HepG2 (cell line): Measurements from ENCODE around the gene FOXK2. TPM values are rescaled to one million over a fixed set of nuclear protein-coding genes. Genes with fewer than 3 reads are reported as not detected.

Experiments
- ASH2L ChIP-seq: fragments of 300-600, 200-600 bp; sonication (generic); IDR thresholded peaks from 2 replicates; pipeline ENCODE4 v1.7.0; 2017; ENCODE audit warnings: low read depth, mild to moderate bottlenecking, moderate library complexity, mixed read lengths, low read length; ENCODE audit not compliant: insufficient read length
- EED ChIP-seq: sonication (generic); formaldehyde crosslinking; IDR thresholded peaks from 2 replicates; pipeline ENCODE4 v1.5.0; 2020; ENCODE audit warnings: mild to moderate bottlenecking, missing genetic modification reagents
- FOXP4 ChIP-seq: sonication (generic); formaldehyde crosslinking; IDR thresholded peaks from 2 replicates; pipeline ENCODE4 v1.4.0; 2020; ENCODE audit warnings: missing genetic modification reagents
- GLI4 ChIP-seq: sonication (generic); formaldehyde crosslinking; IDR thresholded peaks from 2 replicates; pipeline ENCODE4 v1.5.1; 2020; ENCODE audit warnings: missing genetic modification reagents, mild to moderate bottlenecking, moderate library complexity, borderline replicate concordance
- JDP2 ChIP-seq: sonication (generic); formaldehyde crosslinking; IDR thresholded peaks from 2 replicates; pipeline ENCODE4 v1.8.1; 2022; ENCODE audit warnings: missing genetic modification reagents, borderline replicate concordance
- LCORL ChIP-seq, 2 experiments: fragments of 450-650 bp in 1 of 2; sonication (generic) in 1 of 2; formaldehyde crosslinking in 1 of 2; IDR thresholded peaks; 2 replicates each; pipeline versions ENCODE4 v1.5.0 to v1.6.1; 2017 to 2020; ENCODE audit warnings: antibody characterized with exemption in 1 of 2, missing genetic modification reagents in 1 of 2
- MIER2 ChIP-seq: IDR thresholded peaks from 2 replicates; pipeline ENCODE4 v1.6.1; 2016; ENCODE audit warnings: missing biosample characterization, missing genetic modification reagents
- PBX3 ChIP-seq: sonication (generic); formaldehyde crosslinking; IDR thresholded peaks from 2 replicates; pipeline ENCODE4 v1.8.1; 2023; ENCODE audit warnings: missing genetic modification reagents, inconsistent platforms, borderline replicate concordance
- PHF8 ChIP-seq: sonication (generic); formaldehyde crosslinking; IDR thresholded peaks from 2 replicates; pipeline ENCODE4 v1.5.0; 2020; ENCODE audit warnings: missing genetic modification reagents
- PITX1 ChIP-seq: sonication (generic); formaldehyde crosslinking; IDR thresholded peaks from 2 replicates; pipeline ENCODE4 v1.5.1; 2020; ENCODE audit warnings: mild to moderate bottlenecking, missing genetic modification reagents
- REL ChIP-seq: sonication (generic); formaldehyde crosslinking; conservative IDR thresholded peaks from 2 replicates; pipeline ENCODE4 v1.8.0; 2022; ENCODE audit warnings: mild to moderate bottlenecking, missing genetic modification reagents, moderate library complexity
- RFXAP ChIP-seq: sonication (generic); formaldehyde crosslinking; IDR thresholded peaks from 2 replicates; pipeline ENCODE4 v1.4.0; 2020; ENCODE audit warnings: missing genetic modification reagents, borderline replicate concordance
- SIN3A ChIP-seq: IDR thresholded peaks from 2 replicates; pipeline ENCODE4 v1.6.1; 2011; ENCODE audit warnings: low read depth, mild to moderate bottlenecking, control low read depth, low read length, borderline replicate concordance
- SIN3B ChIP-seq: fragments of 150-350 bp; IDR thresholded peaks from 2 replicates; pipeline ENCODE4 v1.6.1; 2014; ENCODE audit warnings: low read length
- SMC3 ChIP-seq: IDR thresholded peaks from 2 replicates; pipeline ENCODE4 v1.6.1; 2011; ENCODE audit warnings: low read length, improper control_type of control experiment
- SRF ChIP-seq: IDR thresholded peaks from 2 replicates; pipeline ENCODE4 v1.6.1; 2011; ENCODE audit warnings: mild to moderate bottlenecking, low read depth, low read length, moderate library complexity
- TGIF2 ChIP-seq: IDR thresholded peaks from 2 replicates; pipeline ENCODE4 v1.6.1; 2016; ENCODE audit warnings: control low read depth, missing compliant biosample characterization
- YEATS2 ChIP-seq: sonication (generic); formaldehyde crosslinking; IDR thresholded peaks from 2 replicates; pipeline ENCODE4 v1.4.0; 2020; ENCODE audit warnings: missing genetic modification reagents, borderline replicate concordance
- ZBTB39 ChIP-seq: sonication (generic); formaldehyde crosslinking; IDR thresholded peaks from 2 replicates; pipeline ENCODE4 v1.5.0; 2020; ENCODE audit warnings: missing genetic modification reagents
- ZNF136 ChIP-seq: sonication (generic); formaldehyde crosslinking; IDR thresholded peaks from 2 replicates; pipeline ENCODE4 v1.8.1; 2022; ENCODE audit warnings: low read depth, mild to moderate bottlenecking, moderate library complexity, missing genetic modification reagents
- ZNF414 ChIP-seq: sonication (generic); formaldehyde crosslinking; IDR thresholded peaks from 2 replicates; pipeline ENCODE4 v1.5.0; 2020; ENCODE audit warnings: missing genetic modification reagents
- ZNF543 ChIP-seq: sonication (generic); formaldehyde crosslinking; IDR thresholded peaks from 2 replicates; pipeline ENCODE4 v1.4.0; 2020; ENCODE audit warnings: mild to moderate bottlenecking, missing genetic modification reagents
- polyA plus RNA-seq, 8 experiments: library from polyadenylated mRNA; depleted of rRNA in 3 of 8; stranded (reverse) in 7 of 8; unstranded in 1 of 8; fragments of >200 nt; fragmentation: Illumina TruSeq in 4 of 8; extraction: Trizol in 4 of 8; gene quantifications; 2 replicates each; pipeline versions ENCODE4 v1.2.1 to v1.2.3, GENCODE V29; 2011 to 2016; ENCODE audit warnings: low read depth in 4 of 8, missing spikeins in 1 of 8, mixed read lengths in 1 of 8; ENCODE audit not compliant: insufficient read depth in 1 of 8
- total RNA-seq, 5 experiments: library from RNA; depleted of rRNA; stranded (reverse); fragments of >200 nt; fragmentation: Illumina TruSeq; extraction: Trizol; gene quantifications; 2 replicates each; pipeline ENCODE4 v1.2.3, GENCODE V29; 2016; ENCODE audit warnings: low read depth in 1 of 5
- TF ChIP-seq, protein P1 (sequence below): sonication (generic); formaldehyde crosslinking; IDR thresholded peaks from 2 replicates; pipeline ENCODE4 v1.4.0; 2020; ENCODE audit warnings: missing genetic modification reagents

The FOXK2 gene
- total and polyA plus RNA-seq, 2 of the 13 experiments (the other 11 are each of a cell fraction or from before 2014, with no cell fraction given) = 67.1 to 67.2 TPM

GRCh38 chr17:82647593-82648164 lies 128.1 kb downstream of the FOXK2 start (continued):
- no peak for TF ChIP-seq ZNF136 (CRISPR knock-in tag)
- no peak for TF ChIP-seq LCORL (IDR thresholded peaks at IDR 0.05)
- 0 out of 2 replicates have a peak, but pooled peaks have one; percentile 24 for TF ChIP-seq LCORL (CRISPR knock-in tag; IDR thresholded peaks at IDR 0.05)
- peak; percentile 21; the same call in 1 of the 2 replicates for TF ChIP-seq REL (CRISPR knock-in tag)
- no peak; the same call in 1 of the 2 replicates for TF ChIP-seq JDP2 (CRISPR knock-in tag)
- TF ChIP-seq SIN3A = peak; percentile 64; the same call in 1 of the 2 replicates
- peak; percentile 29; the same call in 1 of the 2 replicates for TF ChIP-seq PITX1
- TF ChIP-seq, protein P1, sequence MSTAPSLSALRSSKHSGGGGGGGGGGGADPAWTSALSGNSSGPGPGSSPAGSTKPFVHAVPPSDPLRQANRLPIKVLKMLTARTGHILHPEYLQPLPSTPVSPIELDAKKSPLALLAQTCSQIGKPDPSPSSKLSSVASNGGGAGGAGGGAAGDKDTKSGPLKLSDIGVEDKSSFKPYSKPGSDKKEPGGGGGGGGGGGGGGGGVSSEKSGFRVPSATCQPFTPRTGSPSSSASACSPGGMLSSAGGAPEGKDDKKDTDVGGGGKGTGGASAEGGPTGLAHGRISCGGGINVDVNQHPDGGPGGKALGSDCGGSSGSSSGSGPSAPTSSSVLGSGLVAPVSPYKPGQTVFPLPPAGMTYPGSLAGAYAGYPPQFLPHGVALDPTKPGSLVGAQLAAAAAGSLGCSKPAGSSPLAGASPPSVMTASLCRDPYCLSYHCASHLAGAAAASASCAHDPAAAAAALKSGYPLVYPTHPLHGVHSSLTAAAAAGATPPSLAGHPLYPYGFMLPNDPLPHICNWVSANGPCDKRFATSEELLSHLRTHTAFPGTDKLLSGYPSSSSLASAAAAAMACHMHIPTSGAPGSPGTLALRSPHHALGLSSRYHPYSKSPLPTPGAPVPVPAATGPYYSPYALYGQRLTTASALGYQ (CRISPR knock-in tag) = no peak
- TF ChIP-seq TGIF2 (CRISPR knock-in tag) = no peak
- TF ChIP-seq SIN3B = no peak
- no peak for TF ChIP-seq PBX3 (CRISPR knock-in tag)
- TF ChIP-seq EED (CRISPR knock-in tag) = no peak
- TF ChIP-seq SMC3 = no peak
- no peak for TF ChIP-seq RFXAP (CRISPR knock-in tag)
- no peak for TF ChIP-seq YEATS2 (CRISPR knock-in tag)
- TF ChIP-seq GLI4 (CRISPR knock-in tag) = no peak; the same call in 1 of the 2 replicates
- TF ChIP-seq ZBTB39 (CRISPR knock-in tag) = no peak
- TF ChIP-seq PHF8 (CRISPR knock-in tag) = no peak
- no peak; the same call in 1 of the 2 replicates for TF ChIP-seq ZNF414 (CRISPR knock-in tag)
- no peak for TF ChIP-seq MIER2 (CRISPR knock-in tag)
- no peak for TF ChIP-seq SRF
- TF ChIP-seq FOXP4 = no peak
- no peak for TF ChIP-seq ASH2L
- TF ChIP-seq ZNF543 (CRISPR knock-in tag) = peak; percentile 56; the same call in 1 of the 2 replicates
